AG10803 (cell line): ENCODE data around the gene B3GNT9.

Source experiments
- DNase-seq: peaks from one replicate; pipeline ENCODE4 v3.0.0; 2010; ENCODE audit warnings: low read depth
- H3K4me3 ChIP-seq: 2 replicates; pipeline ENCODE4 v1.5.1; 2011; ENCODE audit warnings: mild to moderate bottlenecking, low read length, control low read depth
- CTCF ChIP-seq: conservative IDR thresholded peaks from 2 replicates; pipeline ENCODE4 v1.5.1; 2011; ENCODE audit warnings: mild to moderate bottlenecking, low read length, control low read depth, inconsistent platforms

B3GNT9 gene, protein sequence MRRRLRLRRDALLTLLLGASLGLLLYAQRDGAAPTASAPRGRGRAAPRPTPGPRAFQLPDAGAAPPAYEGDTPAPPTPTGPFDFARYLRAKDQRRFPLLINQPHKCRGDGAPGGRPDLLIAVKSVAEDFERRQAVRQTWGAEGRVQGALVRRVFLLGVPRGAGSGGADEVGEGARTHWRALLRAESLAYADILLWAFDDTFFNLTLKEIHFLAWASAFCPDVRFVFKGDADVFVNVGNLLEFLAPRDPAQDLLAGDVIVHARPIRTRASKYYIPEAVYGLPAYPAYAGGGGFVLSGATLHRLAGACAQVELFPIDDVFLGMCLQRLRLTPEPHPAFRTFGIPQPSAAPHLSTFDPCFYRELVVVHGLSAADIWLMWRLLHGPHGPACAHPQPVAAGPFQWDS

GRCh38 chr16:67150833-67151396 lies at the start of gene B3GNT9:
TSS of gene B3GNT9 (minus strand) at chr16:67150998. CDS start at chr16:67150485, 513 bp downstream.
- H3K4me3 ChIP-seq, result peak within 1 kb of the TSS; percentile 69
- TF ChIP-seq CTCF, result no peak
- peak; percentile 74 for DNase-seq

- no peak for DNase-seq
- H3K4me3 ChIP-seq, result no peak overlapping the region
- no peak for TF ChIP-seq CTCF
Observed at GRCh38 chr16:67200491-67200890, 49.7 kb upstream of the B3GNT9 start.

DNA sequence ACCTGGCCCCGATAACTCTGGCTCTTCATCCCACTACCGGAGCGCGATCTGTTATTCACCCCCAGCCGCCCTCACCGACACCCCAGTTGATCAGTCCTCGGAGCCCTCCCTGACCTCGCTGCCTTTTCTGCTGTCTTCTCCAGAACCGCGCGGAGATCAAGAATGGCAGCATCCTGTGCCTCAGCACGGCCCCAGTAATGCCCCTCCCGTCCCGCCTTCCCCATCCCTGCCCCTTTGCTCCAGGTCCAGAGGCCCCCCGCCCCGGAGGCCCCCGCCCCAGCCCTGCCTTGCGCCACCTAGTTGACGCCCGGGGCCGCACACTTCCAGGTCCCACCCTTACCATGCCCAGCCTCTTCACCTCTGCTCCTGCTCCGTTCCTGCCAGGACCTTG lies 49.0 kb upstream of the B3GNT9 start:
- no peak for TF ChIP-seq CTCF
- DNase-seq, result no peak
- H3K4me3 ChIP-seq, result no peak overlapping the region

GRCh38 chr16:67199011-67199807 lies 48.4 kb upstream of the B3GNT9 start, which contains the start of gene ELMO3:
TSS of gene ELMO3 (plus strand) at chr16:67199131. CDS start at chr16:67199327, 196 bp downstream.
- DNase-seq, result no peak
- H3K4me3 ChIP-seq, result no peak within 1 kb of the TSS
- peak; percentile 42 for TF ChIP-seq CTCF

- TF ChIP-seq CTCF, result peak; percentile 70
- H3K4me3 ChIP-seq, result no peak overlapping the region
- DNase-seq, result peak; percentile 42
Observed at GRCh38 chr16:67198238-67198734, 47.5 kb upstream of the B3GNT9 start.

- DNase-seq, result no peak
- TF ChIP-seq CTCF, result no peak
- no peak overlapping the region for H3K4me3 ChIP-seq
Observed at GRCh38 chr16:67197704-67198103, 46.9 kb upstream of the B3GNT9 start.
